Astrocyte (in vitro differentiated cells and primary cell): Measurements from ENCODE around the gene SERPINH1. TPM values are rescaled to one million over a fixed set of nuclear protein-coding genes. Genes with fewer than 3 reads are reported as not detected.

Experiments
- DNase-seq: peaks from one replicate; pipeline ENCODE4 v3.0.0-alpha.2; 2010; ENCODE audit warnings: low read depth
- FAIRE-seq: peaks from 2 replicates; lab custom pipeline; 2011; peaks lifted over from hg19 to GRCh38; lab: Jason Lieb, UNC
- H2AFZ ChIP-seq: 2 replicates; pipeline ENCODE4 v1.6.0; 2012; ENCODE audit warnings: low read depth, low read length, inconsistent platforms
- H3K27ac ChIP-seq: 2 replicates; pipeline ENCODE4 v1.5.1; 2011; ENCODE audit warnings: low read depth, low read length, inconsistent platforms
- H3K27me3 ChIP-seq: 2 replicates; pipeline ENCODE4 v1.6.0; 2011; ENCODE audit warnings: low read length, inconsistent platforms; ENCODE audit not compliant: insufficient read depth
- H3K36me3 ChIP-seq: 2 replicates; pipeline ENCODE4 v1.5.1; 2011; ENCODE audit warnings: low read length, inconsistent platforms; ENCODE audit not compliant: insufficient read depth
- H3K4me1 ChIP-seq: 2 replicates; pipeline ENCODE4 v1.5.1; 2011; ENCODE audit warnings: low read length, inconsistent platforms; ENCODE audit not compliant: insufficient read depth
- H3K4me2 ChIP-seq: 2 replicates; pipeline ENCODE4 v1.6.0; 2012; ENCODE audit warnings: low read length, inconsistent platforms
- H3K4me3 ChIP-seq: 2 replicates; pipeline ENCODE4 v1.5.1; 2011; ENCODE audit warnings: low read depth, mild to moderate bottlenecking, low read length, inconsistent platforms; ENCODE audit not compliant: insufficient read depth
- H3K79me2 ChIP-seq: 2 replicates; pipeline ENCODE4 v1.6.0; 2012; ENCODE audit warnings: mild to moderate bottlenecking, low read length, inconsistent platforms; ENCODE audit not compliant: insufficient read depth
- H3K9ac ChIP-seq: 2 replicates; pipeline ENCODE4 v1.6.0; 2012; ENCODE audit warnings: mild to moderate bottlenecking, low read length, inconsistent platforms
- H3K9me3 ChIP-seq: 2 replicates; pipeline ENCODE4 v1.5.1; 2012; ENCODE audit warnings: low read depth, mild to moderate bottlenecking, low read length, inconsistent platforms; ENCODE audit not compliant: insufficient read depth
- H4K20me1 ChIP-seq: 2 replicates; pipeline ENCODE4 v1.6.0; 2012; ENCODE audit warnings: low read length, inconsistent platforms; ENCODE audit not compliant: insufficient read depth
- H3K27ac Mint-ChIP-seq: one replicate; pipeline ENCODE4 v1.8.0; 2021; ENCODE audit warnings: mild to moderate bottlenecking, mixed read lengths; ENCODE audit not compliant: unreplicated experiment
- H3K27me3 Mint-ChIP-seq: one replicate; pipeline ENCODE4 v1.8.0; 2021; ENCODE audit warnings: low read depth, mixed read lengths; ENCODE audit not compliant: unreplicated experiment
- H3K36me3 Mint-ChIP-seq: one replicate; pipeline ENCODE4 v1.8.0; 2021; ENCODE audit warnings: low read depth, mixed read lengths; ENCODE audit not compliant: unreplicated experiment
- H3K4me1 Mint-ChIP-seq: one replicate; pipeline ENCODE4 v1.8.0; 2021; ENCODE audit warnings: low read depth, mixed read lengths; ENCODE audit not compliant: unreplicated experiment
- H3K4me3 Mint-ChIP-seq: one replicate; pipeline ENCODE4 v1.8.0; 2021; ENCODE audit warnings: mild to moderate bottlenecking, moderate library complexity, mixed read lengths; ENCODE audit not compliant: unreplicated experiment
- H3K9me3 Mint-ChIP-seq: one replicate; pipeline ENCODE4 v1.8.0; 2021; ENCODE audit warnings: mild to moderate bottlenecking, mixed read lengths; ENCODE audit not compliant: unreplicated experiment
- CTCF ChIP-seq: IDR thresholded peaks from 2 replicates; pipeline ENCODE4 v1.5.1; 2011; ENCODE audit warnings: low read depth, mild to moderate bottlenecking, inconsistent platforms, low read length, moderate library complexity; ENCODE audit not compliant: insufficient read depth
- EZH2 ChIP-seq: IDR thresholded peaks from 2 replicates; pipeline ENCODE4 v1.6.1; 2012; ENCODE audit warnings: mild to moderate bottlenecking, low read length, inconsistent platforms; ENCODE audit not compliant: insufficient read depth
- total RNA-seq: library from RNA; stranded (reverse); gene quantifications from 2 replicates; pipeline ENCODE4 v1.2.1, GENCODE V29; 2021

Gene SERPINH1
- total RNA-seq, 1 donor from 2014 or later, result 768 TPM

- Mint-ChIP-seq H3K4me1 (peaks cover 16% of the 10 kb centered on the region), H3K4me3 (no peak overlapping the region)
Measured at GRCh38 chr11:75578977-75579376, 16.9 kb downstream of the SERPINH1 start.

DNA sequence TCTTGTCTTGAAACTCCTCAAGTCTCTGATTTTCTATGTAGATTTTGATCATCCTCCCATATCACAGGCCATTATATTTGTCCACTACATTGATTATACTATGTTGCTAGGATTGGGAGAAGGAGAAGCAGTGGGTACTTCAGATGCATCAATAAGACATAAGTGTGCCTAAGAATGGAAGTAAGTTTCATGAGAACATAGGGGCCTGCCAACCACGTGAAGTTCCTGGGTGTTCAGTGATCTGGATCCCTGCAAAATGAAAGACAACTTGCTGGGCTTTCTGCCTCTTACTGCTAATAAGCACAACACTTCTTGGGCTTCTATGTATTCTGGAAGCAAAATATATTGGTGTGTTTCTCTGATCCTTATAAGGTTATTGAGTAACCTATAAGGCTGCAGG lies 17.8 kb downstream of the SERPINH1 start:
- H3K4me1 ChIP-seq, result peaks cover 20% of the 10 kb centered on the region
- no peak for TF ChIP-seq EZH2
- Mint-ChIP-seq H3K27ac (no peak overlapping the region), H3K36me3 (peaks cover 8% of the 10 kb centered on the region), H3K27me3 (no peaks in the 10 kb centered on the region), H3K4me3 (no peak overlapping the region), H3K4me1 (peaks cover 19% of the 10 kb centered on the region), H3K9me3 (no peaks in the 10 kb centered on the region)
- H3K36me3 ChIP-seq, result no peaks in the 10 kb centered on the region
- H2AFZ ChIP-seq, result no peak overlapping the region
- H3K27ac ChIP-seq, result no peak overlapping the region
- no peak overlapping the region for H3K4me2 ChIP-seq
- H3K9ac ChIP-seq, result no peak overlapping the region
- FAIRE-seq (no peak), DNase-seq (no peak)
- no peak overlapping the region for H3K4me3 ChIP-seq
- H3K27me3 ChIP-seq, result no peaks in the 10 kb centered on the region
- no peaks in the 10 kb centered on the region for H3K9me3 ChIP-seq
- H4K20me1 ChIP-seq, result peaks cover 15% of the 10 kb centered on the region
- H3K79me2 ChIP-seq, result no peaks in the 10 kb centered on the region

More at GRCh38 chr11:75578977-75579376, 16.9 kb downstream of the SERPINH1 start:
- Histone ChIP-seq H3K4me2 (no peak overlapping the region), H3K27me3 (no peaks in the 10 kb centered on the region), H3K36me3 (peaks cover 4% of the 10 kb centered on the region), H3K4me3 (no peak overlapping the region), H3K4me1 (peaks cover 16% of the 10 kb centered on the region), H3K9me3 (no peaks in the 10 kb centered on the region), H4K20me1 (peaks cover 24% of the 10 kb centered on the region), H3K27ac (no peak overlapping the region), H2AFZ (no peak overlapping the region), H3K79me2 (no peaks in the 10 kb centered on the region), H3K9ac (no peak overlapping the region)
- Mint-ChIP-seq H3K36me3 (peaks cover 8% of the 10 kb centered on the region), H3K27ac (no peak overlapping the region), H3K27me3 (no peaks in the 10 kb centered on the region), H3K9me3 (no peaks in the 10 kb centered on the region)
- FAIRE-seq, result no peak
- no peak for TF ChIP-seq CTCF
- no peak for TF ChIP-seq EZH2
- no peak for DNase-seq

DNA sequence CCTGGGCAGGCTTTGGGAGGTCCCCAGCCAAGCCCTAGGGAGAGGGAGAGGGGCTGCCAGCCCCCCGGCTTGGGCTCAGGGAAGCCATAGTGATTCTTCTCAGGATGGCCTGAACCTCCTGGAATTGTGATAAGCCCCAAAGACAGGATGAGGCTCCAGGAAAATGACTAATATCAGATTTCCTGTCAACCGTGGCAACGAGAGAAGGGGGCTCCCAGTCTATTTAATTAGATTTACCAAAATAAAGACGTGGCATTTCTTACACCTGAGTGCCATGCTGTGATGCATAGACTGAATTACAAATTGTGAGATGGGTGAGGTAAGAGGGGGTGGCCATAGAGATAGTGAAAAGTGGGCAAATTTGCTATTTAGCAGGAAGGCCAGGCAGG lies 20.4 kb downstream of the SERPINH1 start:
- Mint-ChIP-seq H3K27ac (peak overlapping the region; percentile 80), H3K4me1 (peaks cover 9% of the 10 kb centered on the region), H3K36me3 (peaks cover 7% of the 10 kb centered on the region), H3K4me3 (peak overlapping the region; percentile 81), H3K9me3 (no peaks in the 10 kb centered on the region), H3K27me3 (peaks cover 3% of the 10 kb centered on the region)
- H3K27me3 ChIP-seq, result no peaks in the 10 kb centered on the region
- DNase-seq (no peak), FAIRE-seq (no peak)
- no peak for TF ChIP-seq EZH2
- no peak for TF ChIP-seq CTCF
- H3K9ac ChIP-seq, result peak overlapping the region; percentile 95
- H4K20me1 ChIP-seq, result no peaks in the 10 kb centered on the region
- peak overlapping the region; percentile 93 for H3K4me2 ChIP-seq
- H3K27ac ChIP-seq, result peak overlapping the region; percentile 81
- H3K79me2 ChIP-seq, result no peaks in the 10 kb centered on the region
- H3K9me3 ChIP-seq, result no peaks in the 10 kb centered on the region
- peaks cover 16% of the 10 kb centered on the region for H3K4me1 ChIP-seq
- peak overlapping the region; percentile 64 for H3K4me3 ChIP-seq
- H3K36me3 ChIP-seq, result no peaks in the 10 kb centered on the region
- peak overlapping the region; percentile 83 for H2AFZ ChIP-seq
